CD4-positive, alpha-beta T cell treated with Interleukin-1 beta for 1 hour (primary cell): ENCODE measurements around the gene DENND4C.
"Not testable (repeated sequence)": the region's sequence is repeated elsewhere in the genome, so short reads cannot be mapped to it uniquely, and the experiment has no call there.

Experiments used
- DNase-seq, 2 donors: peaks; one replicate each; pipeline ENCODE4 v3.0.0-alpha.2; 2020 to 2022

The DENND4C gene

GRCh38 chr9:19229595-19230354 lies 718 bp upstream of the DENND4C start:
- DNase-seq: peak in 1 of 2 donors; percentile 68

- DNase-seq: no peak
These were observed 822 bp downstream of the DENND4C start for GRCh38 chr9:19231126-19231903.

GRCh38 chr9:19231904-19232822 lies 1.7 kb downstream of the DENND4C start:
- DNase-seq: no peak

- no peak for DNase-seq
These were observed 2.3 kb downstream of the DENND4C start for GRCh38 chr9:19232823-19233194.

GRCh38 chr9:19233344-19233743 lies 2.9 kb downstream of the DENND4C start:
- DNase-seq: no peak

- DNase-seq: no peak
These were observed 9.5 kb downstream of the DENND4C start for GRCh38 chr9:19239955-19240354.

- no peak for DNase-seq
These were observed 11.2 kb downstream of the DENND4C start for GRCh38 chr9:19241728-19242127.

GRCh38 chr9:19243366-19244033 lies 13.0 kb downstream of the DENND4C start:
- no peak for DNase-seq

GRCh38 chr9:19246891-19247290 lies 16.4 kb downstream of the DENND4C start:
- DNase-seq: no peak

GRCh38 chr9:19247420-19247819 lies 16.9 kb downstream of the DENND4C start:
- DNase-seq: no peak

GRCh38 chr9:19250346-19250745 lies 19.9 kb downstream of the DENND4C start:
- not testable (repeated sequence) for DNase-seq

- DNase-seq: not testable (repeated sequence)
These were observed 20.7 kb downstream of the DENND4C start for GRCh38 chr9:19251203-19251602.

GRCh38 chr9:19251622-19252021 lies 21.1 kb downstream of the DENND4C start:
- not testable (repeated sequence) for DNase-seq

GRCh38 chr9:19252174-19252884 lies 21.8 kb downstream of the DENND4C start:
- DNase-seq: no peak

GRCh38 chr9:19252885-19253219 lies 22.4 kb downstream of the DENND4C start:
- no peak for DNase-seq

GRCh38 chr9:19255112-19255511 lies 24.6 kb downstream of the DENND4C start:
- no peak for DNase-seq

GRCh38 chr9:19255821-19256220 lies 25.3 kb downstream of the DENND4C start:
- DNase-seq: no peak

- DNase-seq: not testable (repeated sequence)
These were observed 29.3 kb downstream of the DENND4C start for GRCh38 chr9:19259665-19260255.

GRCh38 chr9:19265602-19266001 lies 35.1 kb downstream of the DENND4C start:
- DNase-seq: not testable (repeated sequence)

GRCh38 chr9:19266778-19267384 lies 36.4 kb downstream of the DENND4C start:
- not testable (repeated sequence) for DNase-seq

- no peak for DNase-seq
These were observed 39.1 kb downstream of the DENND4C start for GRCh38 chr9:19269582-19269981.
